ENCODE data around the gene PCDHGA1. TPM values are rescaled to one million over a fixed set of nuclear protein-coding genes. Genes with fewer than 3 reads are reported as not detected.
A peak's percentile ranks its signal among the peaks of the same experiment; 100 is the strongest.

Gene PCDHGA1
- polyA plus RNA-seq, 1 experiment = 1.8 TPM

DNA sequence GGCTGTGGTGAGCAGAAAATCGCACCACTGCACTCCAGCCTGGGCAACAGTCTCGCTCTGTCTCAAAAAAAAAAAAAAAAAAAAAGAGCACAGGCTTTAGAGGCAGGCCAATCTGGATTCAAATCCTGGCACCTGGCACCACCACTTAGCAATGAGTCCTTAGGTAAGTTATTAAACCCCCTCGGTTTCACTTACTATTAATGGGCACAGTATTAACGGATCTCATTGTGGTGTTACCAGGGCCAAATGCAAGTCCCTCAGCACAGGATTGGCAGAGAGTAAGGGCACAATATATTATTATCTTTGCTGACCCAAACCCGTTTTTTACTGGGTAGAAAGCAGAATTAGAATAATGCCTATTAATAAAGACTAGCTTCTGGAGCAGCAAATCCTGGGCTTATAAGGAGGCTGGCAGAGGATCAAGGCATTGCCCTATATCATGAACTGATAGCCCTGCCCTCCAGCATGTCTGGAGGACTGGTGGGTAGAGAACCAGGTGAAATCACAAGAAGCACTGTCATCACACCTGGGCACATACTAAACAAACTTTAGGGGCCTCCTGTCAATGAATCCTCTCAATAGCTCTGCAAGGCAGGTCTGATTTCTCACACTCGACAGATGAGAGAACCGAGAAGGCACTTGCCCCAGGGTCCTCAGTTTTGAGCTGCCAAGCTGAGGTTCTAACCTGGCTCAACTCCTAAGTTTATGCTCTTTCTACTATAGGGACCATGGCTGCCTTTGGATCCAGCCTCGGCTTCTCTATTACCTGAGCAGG, 176.3 kb downstream of the PCDHGA1 start:
- H3K4me3 ChIP-seq (ENCODE audit: low read depth, low read length) = no peak overlapping the region
- no peak for DNase-seq (ENCODE audit: low read depth)
- TF ChIP-seq, protein P1, sequence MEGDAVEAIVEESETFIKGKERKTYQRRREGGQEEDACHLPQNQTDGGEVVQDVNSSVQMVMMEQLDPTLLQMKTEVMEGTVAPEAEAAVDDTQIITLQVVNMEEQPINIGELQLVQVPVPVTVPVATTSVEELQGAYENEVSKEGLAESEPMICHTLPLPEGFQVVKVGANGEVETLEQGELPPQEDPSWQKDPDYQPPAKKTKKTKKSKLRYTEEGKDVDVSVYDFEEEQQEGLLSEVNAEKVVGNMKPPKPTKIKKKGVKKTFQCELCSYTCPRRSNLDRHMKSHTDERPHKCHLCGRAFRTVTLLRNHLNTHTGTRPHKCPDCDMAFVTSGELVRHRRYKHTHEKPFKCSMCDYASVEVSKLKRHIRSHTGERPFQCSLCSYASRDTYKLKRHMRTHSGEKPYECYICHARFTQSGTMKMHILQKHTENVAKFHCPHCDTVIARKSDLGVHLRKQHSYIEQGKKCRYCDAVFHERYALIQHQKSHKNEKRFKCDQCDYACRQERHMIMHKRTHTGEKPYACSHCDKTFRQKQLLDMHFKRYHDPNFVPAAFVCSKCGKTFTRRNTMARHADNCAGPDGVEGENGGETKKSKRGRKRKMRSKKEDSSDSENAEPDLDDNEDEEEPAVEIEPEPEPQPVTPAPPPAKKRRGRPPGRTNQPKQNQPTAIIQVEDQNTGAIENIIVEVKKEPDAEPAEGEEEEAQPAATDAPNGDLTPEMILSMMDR (IDR thresholded peaks at IDR 0.05; ENCODE audit: insufficient read depth, low read depth, low read length) = no peak
- no peaks in the 10 kb centered on the region for H3K27me3 ChIP-seq (ENCODE audit: control insufficient read depth, insufficient read depth, low read length)
- peaks cover 21% of the 10 kb centered on the region for H3K36me3 ChIP-seq (ENCODE audit: control insufficient read depth, insufficient read depth, low read length)
- ChIA-PET CTCF (interaction anchor here (0.7 to 11.0 kb wide), 9 partner anchors 9 to 93 kb away, joined by 3 to 170 read pairs (median 10); partner anchors contain the start of genes PCDHGA10, PCDHGC3 and PCDHGC5), POLR2A (interaction anchor here (0.7 kb wide), 1 partner anchor 12 kb away, joined by 4 read pairs; no protein-coding TSS in a partner anchor)

DNA sequence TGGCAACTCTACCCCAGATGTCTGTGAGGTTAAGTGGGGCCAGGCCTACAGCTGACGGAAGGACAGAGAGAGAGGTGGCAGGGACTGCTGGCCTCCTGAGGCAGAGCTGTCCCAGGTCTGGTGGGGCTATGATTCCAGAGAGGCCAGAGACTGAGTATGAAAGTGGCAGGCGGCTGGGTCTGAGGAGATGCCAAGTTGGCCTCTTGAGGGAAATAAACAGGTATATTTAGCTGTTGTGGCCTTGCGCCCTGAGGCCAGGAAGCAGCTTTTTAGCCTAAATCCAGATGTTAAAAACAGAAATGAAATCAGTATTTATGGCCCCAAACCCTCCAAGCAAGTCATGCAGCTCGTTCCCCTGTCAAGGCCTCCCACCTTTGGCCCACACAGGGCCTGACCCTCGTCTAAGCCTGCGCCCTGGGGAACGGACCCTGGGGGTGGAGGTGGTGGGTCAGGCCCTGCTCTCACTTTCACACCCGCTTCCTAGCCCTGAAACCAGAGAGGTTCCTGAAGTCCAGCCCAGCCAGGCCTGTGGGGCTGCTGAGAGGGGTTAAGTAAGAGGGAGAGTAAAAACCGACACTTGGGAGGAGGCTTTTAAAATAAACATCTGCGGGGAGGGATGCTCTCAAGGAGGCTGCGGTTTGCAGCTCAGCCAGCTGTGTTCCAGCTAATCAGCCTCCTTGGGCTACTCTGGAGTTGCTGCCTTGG, 177.2 kb downstream of the PCDHGA1 start:
- POLR2A ChIA-PET = interaction anchor here (1.1 kb wide), 1 partner anchor 19 kb away, joined by 4 read pairs; the partner anchor contains the start of gene PCDHGC5
- DNase-seq (ENCODE audit: low read depth) = peak; percentile 60
- peaks cover 25% of the 10 kb centered on the region for H3K36me3 ChIP-seq (ENCODE audit: control insufficient read depth, insufficient read depth, low read length)
- H3K27me3 ChIP-seq (ENCODE audit: control insufficient read depth, insufficient read depth, low read length) = no peaks in the 10 kb centered on the region
- CTCF ChIA-PET = interaction anchor here (0.7 to 11.0 kb wide), 13 partner anchors 10 to 188 kb away, joined by 3 to 170 read pairs (median 7); partner anchors contain the start of genes PCDHGA10, PCDHGA11, PCDHGA12 and PCDHGB6
- no peak overlapping the region for H3K4me3 ChIP-seq (ENCODE audit: low read depth, low read length)
- TF ChIP-seq, protein P1 (IDR thresholded peaks at IDR 0.05; ENCODE audit: insufficient read depth, low read depth, low read length) = no peak

DNA sequence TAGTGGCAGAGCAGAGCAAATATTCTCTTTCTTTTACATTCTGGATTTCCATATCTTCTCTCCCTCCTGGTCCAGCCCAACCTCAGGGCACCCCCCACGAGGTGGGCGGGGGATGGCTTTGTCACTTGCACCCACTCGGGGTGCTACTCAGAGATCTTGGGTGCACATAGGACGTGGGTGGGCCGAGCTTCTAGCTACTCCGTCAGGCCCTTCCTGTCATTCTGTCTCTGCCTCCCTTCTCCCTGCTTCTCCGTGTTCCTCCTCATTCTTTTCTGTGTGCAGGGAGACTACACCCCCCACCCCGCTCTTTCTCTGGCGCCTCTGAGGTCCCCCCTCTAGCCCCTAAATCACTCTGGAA, 178.1 kb downstream of the PCDHGA1 start:
- no peak for DNase-seq (ENCODE audit: low read depth)
- CTCF ChIA-PET = interaction anchor here (0.6 to 11.0 kb wide), 12 partner anchors 16 to 189 kb away, joined by 3 to 170 read pairs (median 6); partner anchors contain the start of genes PCDHGA10, PCDHGA11, PCDHGA12 and PCDHGC3
- H3K4me3 ChIP-seq (ENCODE audit: low read depth, low read length) = peak overlapping the region; percentile 30
- no peaks in the 10 kb centered on the region for H3K27me3 ChIP-seq (ENCODE audit: control insufficient read depth, insufficient read depth, low read length)
- TF ChIP-seq, protein P1 (IDR thresholded peaks at IDR 0.05; ENCODE audit: insufficient read depth, low read depth, low read length) = no peak
- POLR2A ChIA-PET = interaction anchor here (1.1 kb wide), 1 partner anchor 20 kb away, joined by 4 read pairs; the partner anchor contains the start of gene PCDHGC5
- H3K36me3 ChIP-seq (ENCODE audit: control insufficient read depth, insufficient read depth, low read length) = peaks cover 25% of the 10 kb centered on the region

DNA sequence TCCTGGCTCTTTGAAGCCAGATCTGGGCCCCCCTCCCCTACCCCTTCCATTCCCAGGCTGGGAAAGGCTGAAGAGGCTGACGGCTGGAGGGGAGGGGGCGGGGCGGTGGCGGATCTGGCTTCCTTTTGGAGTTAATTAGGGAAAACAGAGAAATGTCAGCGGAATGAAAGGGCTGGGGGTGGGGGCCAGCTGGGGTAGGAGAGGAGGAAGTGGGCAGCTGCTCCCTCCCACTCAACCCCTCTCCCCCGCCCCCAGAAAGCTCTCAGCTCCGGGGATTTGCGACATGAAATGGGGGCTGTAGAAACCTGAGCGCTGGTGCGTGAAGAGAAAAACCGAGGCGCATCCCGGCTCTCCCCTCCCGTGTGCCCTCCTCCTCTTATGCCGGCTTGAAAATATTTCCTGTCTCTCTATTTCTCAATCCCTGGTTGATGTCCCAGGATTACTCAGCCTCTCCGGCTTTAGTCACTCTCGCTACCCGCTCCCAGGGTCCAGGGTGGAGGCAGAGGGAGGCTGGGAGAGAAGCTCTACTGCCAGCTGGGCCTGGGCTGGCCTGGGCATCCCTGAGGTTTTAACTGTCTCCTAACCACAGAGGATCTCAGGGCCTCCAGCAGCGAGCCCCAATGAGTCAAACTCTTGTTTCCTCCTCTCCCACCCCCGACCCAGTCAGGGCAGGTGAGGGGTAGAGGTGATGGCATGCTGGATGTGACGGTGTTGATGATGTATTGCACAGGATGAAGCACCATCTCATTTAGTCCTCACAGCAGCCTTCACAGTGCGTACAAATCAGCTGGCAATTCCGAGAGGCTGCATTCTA, 178.7 kb downstream of the PCDHGA1 start:
- ChIA-PET POLR2A (interaction anchor here (0.7 to 1.0 kb wide), 2 partner anchors 12 to 16 kb away, joined by 3 to 8 read pairs; no protein-coding TSS in a partner anchor), CTCF (interaction anchor here (0.6 to 11.0 kb wide), 10 partner anchors 15 to 189 kb away, joined by 3 to 170 read pairs (median 8); partner anchors contain the start of genes PCDHGA1, PCDHGA12, PCDHGC3 and PCDHGC5)
- peak overlapping the region; percentile 30 for H3K4me3 ChIP-seq (ENCODE audit: low read depth, low read length)
- TF ChIP-seq, protein P1 (IDR thresholded peaks at IDR 0.05; ENCODE audit: insufficient read depth, low read depth, low read length) = no peak
- peak; percentile 80 for DNase-seq (ENCODE audit: low read depth)
- H3K27me3 ChIP-seq (ENCODE audit: control insufficient read depth, insufficient read depth, low read length) = no peaks in the 10 kb centered on the region
- H3K36me3 ChIP-seq (ENCODE audit: control insufficient read depth, insufficient read depth, low read length) = peaks cover 23% of the 10 kb centered on the region
